Measurements from ENCODE around the gene MPP1. TPM values are rescaled to one million over a fixed set of nuclear protein-coding genes. Genes with fewer than 3 reads are reported as not detected.
"Not testable (repeated sequence)": the region's sequence is repeated elsewhere in the genome, so short reads cannot be mapped to it uniquely, and the experiment has no call there.

Gene MPP1
- total and polyA plus RNA-seq, 2 donors (not counting 3 experiments of a cell fraction or from before 2014, with no cell fraction given): 22.1 to 32.3 TPM

GRCh38 chrX:154827194-154828015 is 22.1 kb upstream of the MPP1 start:
- intact Hi-C loops (cut with micrococcal nuclease): no loop called here
- no peaks in the 10 kb centered on the region for H3K9me3 ChIP-seq (replicated peaks; ENCODE audit: control insufficient read depth, insufficient read depth, low read length)
- FAIRE-seq (no peak), DNase-seq (ENCODE audit: low read depth, low spot score) (no peak)
- BruUV-seq (replicated peaks): no TSS peak
- dilution Hi-C loops (cut with MboI; ENCODE audit: extremely low pct_ligation_motif_present, low sequenced_read_pairs): no loop called here
- no peaks in the 10 kb centered on the region for H3K36me3 ChIP-seq (ENCODE audit: control insufficient read depth in 2 of 2, extremely low read depth in 1 of 2, insufficient read depth in 2 of 2, low read length in 2 of 2)
- no peak overlapping the region for H3K27ac ChIP-seq (ENCODE audit: insufficient read depth, low read depth, low read length)
- no peak overlapping the region for H3K4me3 ChIP-seq (replicated peaks in 1 of 3; ENCODE audit: insufficient read depth in 1 of 3, low read depth in 1 of 3, low read length in 3 of 3)
- peaks cover 1 to 4% of the 10 kb centered on the region in 2 experiments for H3K27me3 ChIP-seq (ENCODE audit: control insufficient read depth in 2 of 2, insufficient read depth in 2 of 2, low read length in 2 of 2)
- ChIA-PET CTCF (no interaction called here), POLR2A (no interaction called here)
- H3K9ac ChIP-seq (replicated peaks; ENCODE audit: extremely low read depth, insufficient read depth, low read length): no peak overlapping the region
- no peak overlapping the region for H3K4me2 ChIP-seq (ENCODE audit: insufficient read depth, low read length)
- no peaks in the 10 kb centered on the region for H4K20me1 ChIP-seq (replicated peaks; ENCODE audit: control insufficient read depth, extremely low read depth, insufficient read depth, low read length)
- no peaks in the 10 kb centered on the region for H3K9me1 ChIP-seq (replicated peaks; ENCODE audit: control insufficient read depth, extremely low read depth, insufficient read depth, low read length)
- H2AFZ ChIP-seq (ENCODE audit: low read depth, low read length): no peak overlapping the region
- no peaks in the 10 kb centered on the region for H3K4me1 ChIP-seq (ENCODE audit: control insufficient read depth, extremely low read depth, insufficient read depth, low read length)
- TF ChIP-seq GATA2 (IDR thresholded peaks at IDR 0.05; ENCODE audit: insufficient read depth, insufficient read length, low read depth, low read length) (no peak), MAX (IDR thresholded peaks at IDR 0.05; ENCODE audit: insufficient read depth, insufficient read length) (no peak), MYC (IDR thresholded peaks at IDR 0.05; ENCODE audit: low read depth, low read length) (no peak), EZH2 (IDR thresholded peaks at IDR 0.05; ENCODE audit: borderline replicate concordance, low read depth, low read length, severe bottlenecking) (no peak)
- H3K79me2 ChIP-seq (ENCODE audit: control insufficient read depth, insufficient read depth, low read length): no peaks in the 10 kb centered on the region

- H2AFZ ChIP-seq (ENCODE audit: low read depth, low read length); POLR2A ChIA-PET; intact Hi-C loops (cut with micrococcal nuclease); H3K79me2 ChIP-seq (ENCODE audit: control insufficient read depth, insufficient read depth, low read length); H3K4me3 ChIP-seq (replicated peaks in 1 of 3; ENCODE audit: insufficient read depth in 1 of 3, low read depth in 1 of 3, low read length in 3 of 3); H3K9ac ChIP-seq (replicated peaks; ENCODE audit: extremely low read depth, insufficient read depth, low read length); H3K4me2 ChIP-seq (ENCODE audit: insufficient read depth, low read length); H3K36me3 ChIP-seq (ENCODE audit: control insufficient read depth in 2 of 2, extremely low read depth in 1 of 2, insufficient read depth in 2 of 2, low read length in 2 of 2); H3K27me3 ChIP-seq (ENCODE audit: control insufficient read depth in 2 of 2, insufficient read depth in 2 of 2, low read length in 2 of 2); BruUV-seq (replicated peaks); H3K9me1 ChIP-seq (replicated peaks; ENCODE audit: control insufficient read depth, extremely low read depth, insufficient read depth, low read length); CTCF ChIA-PET; H3K27ac ChIP-seq (ENCODE audit: insufficient read depth, low read depth, low read length); FAIRE-seq; DNase-seq (ENCODE audit: low read depth, low spot score); H3K4me1 ChIP-seq (ENCODE audit: control insufficient read depth, extremely low read depth, insufficient read depth, low read length); dilution Hi-C loops (cut with MboI; ENCODE audit: extremely low pct_ligation_motif_present, low sequenced_read_pairs); H3K9me3 ChIP-seq (replicated peaks; ENCODE audit: control insufficient read depth, insufficient read depth, low read length); H4K20me1 ChIP-seq (replicated peaks; ENCODE audit: control insufficient read depth, extremely low read depth, insufficient read depth, low read length): not testable (repeated sequence)
Observed at GRCh38 chrX:154825586-154825985, 20.3 kb upstream of the MPP1 start.
